ENCODE results near the gene NCKAP5.

Gene NCKAP5

DNA sequence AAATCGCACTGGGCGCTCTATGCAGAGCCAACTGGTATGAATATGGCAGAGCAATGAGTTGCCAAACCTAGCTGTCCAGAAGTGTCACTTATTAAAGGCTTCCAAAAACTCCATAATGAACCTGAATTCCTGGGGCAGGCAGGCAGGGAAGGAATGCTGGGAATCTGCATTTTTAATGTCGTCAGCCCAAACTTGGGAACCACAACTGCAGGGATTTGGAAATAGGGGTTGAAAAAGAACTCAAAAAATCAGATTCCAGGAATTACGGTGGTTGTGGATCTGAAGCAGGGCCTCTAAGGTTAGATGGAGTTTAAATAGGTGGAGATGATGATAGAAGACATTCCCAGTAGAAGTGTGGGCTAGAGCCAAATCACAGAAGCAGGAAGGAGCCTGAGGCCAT is 15.0 kb downstream of the NCKAP5 start:
- no peak overlapping the region for H3K4me3 ChIP-seq (ENCODE audit: low read depth, low read length)
- no peaks in the 10 kb centered on the region for H3K9me3 ChIP-seq (ENCODE audit: insufficient read depth, low read depth, low read length)
- no peak overlapping the region for H4K8ac ChIP-seq (ENCODE audit: low read depth, low read length)
- H3K36me3 ChIP-seq (ENCODE audit: control insufficient read depth in 1 of 2, insufficient read depth in 2 of 2, low read length in 2 of 2), result no peaks in the 10 kb centered on the region
- no peak overlapping the region for H3K27ac ChIP-seq (ENCODE audit: low read depth, low read length)
- no peak overlapping the region for H3K18ac ChIP-seq (ENCODE audit: low read length)
- no peak overlapping the region for H2BK12ac ChIP-seq (ENCODE audit: low read length)
- no peak overlapping the region for H2AK5ac ChIP-seq (ENCODE audit: low read length)
- no peak overlapping the region for H4K91ac ChIP-seq (ENCODE audit: low read depth, low read length)
- H4K12ac ChIP-seq (ENCODE audit: low read depth, low read length), result no peak overlapping the region
- H3K14ac ChIP-seq (ENCODE audit: low read length), result no peak overlapping the region
- no peak overlapping the region for H3K4me2 ChIP-seq (ENCODE audit: low read length)
- peak; percentile 22 to 64 for DNase-seq
- H2AFZ ChIP-seq (ENCODE audit: insufficient read depth, low read length, poor library complexity), result no peak overlapping the region
- H3K9ac ChIP-seq (ENCODE audit: low read length), result no peak overlapping the region
- no peak overlapping the region for H3K23ac ChIP-seq (ENCODE audit: low read length)
- H3K79me2 ChIP-seq (ENCODE audit: control insufficient read depth, insufficient read depth, low read length, poor library complexity), result no peaks in the 10 kb centered on the region
- H3K79me1 ChIP-seq (ENCODE audit: low read length), result no peaks in the 10 kb centered on the region
- WGBS (ENCODE audit: extremely low coverage, insufficient coverage, insufficient read length), result no CpG with 5 or more reads among the region's 4 CpGs
- H2BK5ac ChIP-seq (ENCODE audit: low read depth, low read length, poor library complexity), result no peak overlapping the region
- no peak overlapping the region for H2BK120ac ChIP-seq (ENCODE audit: insufficient read depth, low read length, poor library complexity)
- no peaks in the 10 kb centered on the region for H3K27me3 ChIP-seq (ENCODE audit: insufficient read depth, low read length)
- no peak overlapping the region for H3K4ac ChIP-seq (ENCODE audit: low read depth, low read length)
- H3K4me1 ChIP-seq (ENCODE audit: control insufficient read depth in 1 of 2, insufficient read depth in 2 of 2, low read length in 2 of 2), result peaks cover 3 to 5% of the 10 kb centered on the region in 2 experiments

DNA sequence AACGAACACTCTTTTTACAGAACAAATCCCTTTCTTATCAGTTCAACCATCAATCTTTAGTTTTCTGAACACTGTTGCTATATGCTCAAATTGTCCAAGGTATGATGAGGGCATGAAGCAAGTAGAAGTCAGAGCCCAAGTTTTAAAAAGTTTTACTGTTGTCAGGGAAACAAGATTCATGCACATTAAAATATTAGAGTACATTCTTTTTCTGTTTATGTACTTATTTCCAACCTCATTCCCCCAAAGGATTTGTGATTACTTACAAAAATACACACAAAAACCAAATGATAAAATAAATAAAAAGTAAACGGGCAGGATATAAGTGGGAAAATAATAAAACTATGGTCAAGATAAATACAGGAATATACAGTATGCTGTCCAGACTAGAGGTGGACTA is 15.4 kb downstream of the NCKAP5 start:
- Histone ChIP-seq H2AFZ (ENCODE audit: insufficient read depth, low read length, poor library complexity) (no peak overlapping the region), H2BK120ac (ENCODE audit: insufficient read depth, low read length, poor library complexity) (no peak overlapping the region), H3K27me3 (ENCODE audit: insufficient read depth, low read length) (no peaks in the 10 kb centered on the region), H3K79me1 (ENCODE audit: low read length) (no peaks in the 10 kb centered on the region), H4K91ac (ENCODE audit: low read depth, low read length) (no peak overlapping the region), H3K4ac (ENCODE audit: low read depth, low read length) (no peak overlapping the region), H2BK12ac (ENCODE audit: low read length) (no peak overlapping the region), H3K36me3 (ENCODE audit: control insufficient read depth in 1 of 2, insufficient read depth in 2 of 2, low read length in 2 of 2) (no peaks in the 10 kb centered on the region), H3K79me2 (ENCODE audit: control insufficient read depth, insufficient read depth, low read length, poor library complexity) (no peaks in the 10 kb centered on the region), H4K8ac (ENCODE audit: low read depth, low read length) (no peak overlapping the region), H2AK5ac (ENCODE audit: low read length) (no peak overlapping the region), H3K4me2 (ENCODE audit: low read length) (no peak overlapping the region), H3K27ac (ENCODE audit: low read depth, low read length) (no peak overlapping the region), H3K9me3 (ENCODE audit: insufficient read depth, low read depth, low read length) (no peaks in the 10 kb centered on the region), H3K14ac (ENCODE audit: low read length) (no peak overlapping the region), H3K4me3 (ENCODE audit: low read depth, low read length) (no peak overlapping the region), H3K4me1 (ENCODE audit: control insufficient read depth in 1 of 2, insufficient read depth in 2 of 2, low read length in 2 of 2) (peaks cover 3 to 5% of the 10 kb centered on the region in 2 experiments), H2BK5ac (ENCODE audit: low read depth, low read length, poor library complexity) (no peak overlapping the region), H4K12ac (ENCODE audit: low read depth, low read length) (no peak overlapping the region), H3K23ac (ENCODE audit: low read length) (no peak overlapping the region), H3K18ac (ENCODE audit: low read length) (no peak overlapping the region), H3K9ac (ENCODE audit: low read length) (no peak overlapping the region)
- no CpG with 5 or more reads among the region's 2 CpGs for WGBS (ENCODE audit: extremely low coverage, insufficient coverage, insufficient read length)
- peak in 1 of 2 donors; percentile 39 for DNase-seq

DNA sequence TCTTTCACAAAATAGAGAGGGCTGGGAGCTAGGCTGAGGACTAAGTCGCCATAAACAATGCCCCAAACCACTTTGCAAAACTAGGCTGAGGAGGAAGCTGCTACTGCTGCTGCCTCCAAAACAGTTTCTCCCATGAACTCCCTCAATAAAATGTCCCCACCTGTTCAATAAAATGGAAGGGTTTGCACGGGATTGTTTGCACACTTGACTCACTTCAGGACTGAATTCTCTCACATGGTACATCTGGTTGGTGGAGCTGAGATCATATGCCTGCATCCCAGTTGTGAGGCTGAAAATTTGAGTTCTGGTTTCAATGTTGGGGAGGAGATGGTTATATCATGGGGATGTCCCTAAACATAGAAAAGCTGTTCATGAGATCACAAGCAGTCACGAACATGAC is 26.5 kb downstream of the NCKAP5 start:
- H4K8ac ChIP-seq (ENCODE audit: low read depth, low read length), result no peak overlapping the region
- no peak overlapping the region for H3K14ac ChIP-seq (ENCODE audit: low read length)
- WGBS (ENCODE audit: extremely low coverage, insufficient coverage, insufficient read length), result no CpG with 5 or more reads among the region's 3 CpGs
- DNase-seq, result no peak
- H3K4me1 ChIP-seq (ENCODE audit: control insufficient read depth in 1 of 2, insufficient read depth in 2 of 2, low read length in 2 of 2), result no peaks in the 10 kb centered on the region
- H3K4ac ChIP-seq (ENCODE audit: low read depth, low read length), result no peak overlapping the region
- H4K12ac ChIP-seq (ENCODE audit: low read depth, low read length), result no peak overlapping the region
- H3K36me3 ChIP-seq (ENCODE audit: control insufficient read depth in 1 of 2, insufficient read depth in 2 of 2, low read length in 2 of 2), result no peaks in the 10 kb centered on the region
- no peak overlapping the region for H2AFZ ChIP-seq (ENCODE audit: insufficient read depth, low read length, poor library complexity)
- H3K4me2 ChIP-seq (ENCODE audit: low read length), result no peak overlapping the region
- no peaks in the 10 kb centered on the region for H3K9me3 ChIP-seq (ENCODE audit: insufficient read depth, low read depth, low read length)
- no peak overlapping the region for H3K23ac ChIP-seq (ENCODE audit: low read length)
- H2BK120ac ChIP-seq (ENCODE audit: insufficient read depth, low read length, poor library complexity), result no peak overlapping the region
- H2AK5ac ChIP-seq (ENCODE audit: low read length), result no peak overlapping the region
- no peak overlapping the region for H3K4me3 ChIP-seq (ENCODE audit: low read depth, low read length)
- H3K18ac ChIP-seq (ENCODE audit: low read length), result no peak overlapping the region
- H4K91ac ChIP-seq (ENCODE audit: low read depth, low read length), result no peak overlapping the region
- H3K79me1 ChIP-seq (ENCODE audit: low read length), result no peaks in the 10 kb centered on the region
- H3K27me3 ChIP-seq (ENCODE audit: insufficient read depth, low read length), result no peaks in the 10 kb centered on the region
- no peak overlapping the region for H3K9ac ChIP-seq (ENCODE audit: low read length)
- no peak overlapping the region for H2BK5ac ChIP-seq (ENCODE audit: low read depth, low read length, poor library complexity)
- H3K79me2 ChIP-seq (ENCODE audit: control insufficient read depth, insufficient read depth, low read length, poor library complexity), result no peaks in the 10 kb centered on the region
- no peak overlapping the region for H2BK12ac ChIP-seq (ENCODE audit: low read length)
- H3K27ac ChIP-seq (ENCODE audit: low read depth, low read length), result no peak overlapping the region

DNA sequence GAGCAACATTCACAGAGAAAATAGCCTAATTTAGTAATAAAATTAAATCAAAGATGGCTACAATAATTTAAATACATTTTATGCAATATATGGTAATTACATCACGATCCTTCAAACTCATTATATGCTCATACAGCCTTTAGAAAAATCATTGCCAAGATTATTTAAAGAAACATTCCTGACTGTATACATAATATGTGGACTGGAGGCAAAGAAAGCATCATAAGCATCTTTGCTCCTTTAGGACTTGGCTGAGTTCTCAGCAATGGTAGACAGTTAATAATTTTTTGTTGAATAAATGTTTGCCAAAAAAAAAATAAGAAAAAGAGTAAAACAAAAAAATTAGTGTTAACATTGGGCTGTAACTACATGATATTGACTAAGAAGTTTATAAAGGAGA is 26.9 kb downstream of the NCKAP5 start:
- no peak overlapping the region for H4K12ac ChIP-seq (ENCODE audit: low read depth, low read length)
- H4K8ac ChIP-seq (ENCODE audit: low read depth, low read length), result no peak overlapping the region
- WGBS (ENCODE audit: extremely low coverage, insufficient coverage, insufficient read length), result no CpG with 5 or more reads among the region's 1 CpG
- H2AFZ ChIP-seq (ENCODE audit: insufficient read depth, low read length, poor library complexity), result no peak overlapping the region
- no peaks in the 10 kb centered on the region for H3K9me3 ChIP-seq (ENCODE audit: insufficient read depth, low read depth, low read length)
- no peak overlapping the region for H3K9ac ChIP-seq (ENCODE audit: low read length)
- no peak overlapping the region for H4K91ac ChIP-seq (ENCODE audit: low read depth, low read length)
- DNase-seq, result no peak
- H3K4ac ChIP-seq (ENCODE audit: low read depth, low read length), result no peak overlapping the region
- H2BK5ac ChIP-seq (ENCODE audit: low read depth, low read length, poor library complexity), result no peak overlapping the region
- no peaks in the 10 kb centered on the region for H3K4me1 ChIP-seq (ENCODE audit: control insufficient read depth in 1 of 2, insufficient read depth in 2 of 2, low read length in 2 of 2)
- H3K18ac ChIP-seq (ENCODE audit: low read length), result no peak overlapping the region
- H3K36me3 ChIP-seq (ENCODE audit: control insufficient read depth in 1 of 2, insufficient read depth in 2 of 2, low read length in 2 of 2), result no peaks in the 10 kb centered on the region
- no peaks in the 10 kb centered on the region for H3K79me2 ChIP-seq (ENCODE audit: control insufficient read depth, insufficient read depth, low read length, poor library complexity)
- H3K14ac ChIP-seq (ENCODE audit: low read length), result no peak overlapping the region
- H3K27ac ChIP-seq (ENCODE audit: low read depth, low read length), result no peak overlapping the region
- no peak overlapping the region for H3K4me2 ChIP-seq (ENCODE audit: low read length)
- H2AK5ac ChIP-seq (ENCODE audit: low read length), result no peak overlapping the region
- no peaks in the 10 kb centered on the region for H3K79me1 ChIP-seq (ENCODE audit: low read length)
- no peak overlapping the region for H3K4me3 ChIP-seq (ENCODE audit: low read depth, low read length)
- H2BK12ac ChIP-seq (ENCODE audit: low read length), result no peak overlapping the region
- no peak overlapping the region for H3K23ac ChIP-seq (ENCODE audit: low read length)
- H3K27me3 ChIP-seq (ENCODE audit: insufficient read depth, low read length), result no peaks in the 10 kb centered on the region
- H2BK120ac ChIP-seq (ENCODE audit: insufficient read depth, low read length, poor library complexity), result no peak overlapping the region
